ENCODE data around the gene GRAP. TPM values are rescaled to one million over a fixed set of nuclear protein-coding genes. Genes with fewer than 3 reads are reported as not detected.
"Not testable (repeated sequence)": the region's sequence is repeated elsewhere in the genome, so short reads cannot be mapped to it uniquely, and the experiment has no call there.

GRAP gene
- total and polyA plus RNA-seq, 2 donors (not counting 3 experiments of a cell fraction or from before 2014, with no cell fraction given), result 32.1 to 43.6 TPM

DNA sequence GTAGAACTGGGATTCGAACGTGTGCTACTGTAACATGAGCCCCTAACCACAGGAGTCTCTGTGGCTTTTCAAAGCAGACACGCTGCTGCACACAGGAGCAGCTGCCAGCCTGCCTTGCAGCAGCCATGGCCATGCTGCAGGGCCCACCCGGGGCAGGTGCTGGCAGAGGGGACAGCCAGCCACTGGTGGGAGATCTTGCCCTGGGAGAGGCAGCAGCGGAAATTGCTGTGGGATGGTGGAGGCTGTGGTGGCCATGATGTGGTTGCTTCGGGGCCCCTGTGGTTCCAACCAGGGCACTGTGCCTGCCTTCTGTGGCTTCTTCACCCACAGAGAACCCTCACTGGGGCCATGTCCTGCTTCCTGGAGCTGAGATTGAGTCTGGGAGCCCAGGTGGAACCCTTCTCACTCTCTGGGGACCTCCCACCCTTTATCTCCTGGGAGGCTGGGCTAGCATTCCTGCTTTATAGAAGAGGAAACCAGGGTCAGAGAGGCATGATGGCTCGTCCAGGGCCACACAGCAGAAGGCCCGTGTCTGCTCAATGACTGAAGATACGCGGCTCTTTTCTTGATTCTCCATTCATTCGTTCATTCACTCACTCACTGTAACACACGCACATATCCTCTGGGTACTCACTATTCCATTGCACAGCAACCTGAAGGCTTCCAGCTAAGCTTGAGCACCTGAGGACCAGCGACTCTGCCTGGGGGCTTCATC lies 43.5 kb upstream of the GRAP start:
- dilution Hi-C loops (cut with MboI; ENCODE audit: extremely low pct_ligation_motif_present, low sequenced_read_pairs); CTCF ChIA-PET; POLR2A ChIA-PET: not testable (repeated sequence)

GRCh38 chr17:19088804-19089685 lies 42.3 kb upstream of the GRAP start:
- BruUV-seq (replicated peaks); dilution Hi-C loops (cut with MboI; ENCODE audit: extremely low pct_ligation_motif_present, low sequenced_read_pairs); H3K9me3 ChIP-seq (replicated peaks; ENCODE audit: control insufficient read depth, insufficient read depth, low read length); H3K9me1 ChIP-seq (replicated peaks; ENCODE audit: control insufficient read depth, extremely low read depth, insufficient read depth, low read length); H3K9ac ChIP-seq (replicated peaks; ENCODE audit: extremely low read depth, insufficient read depth, low read length); H2AFZ ChIP-seq (ENCODE audit: low read depth, low read length); H3K27me3 ChIP-seq (ENCODE audit: control insufficient read depth in 2 of 2, insufficient read depth in 2 of 2, low read length in 2 of 2); POLR2A ChIA-PET; FAIRE-seq; H3K27ac ChIP-seq (ENCODE audit: insufficient read depth, low read depth, low read length); intact Hi-C loops (cut with micrococcal nuclease); DNase-seq (ENCODE audit: low read depth, low spot score); H3K4me1 ChIP-seq (ENCODE audit: control insufficient read depth, extremely low read depth, insufficient read depth, low read length); H3K4me2 ChIP-seq (ENCODE audit: insufficient read depth, low read length); H3K36me3 ChIP-seq (ENCODE audit: control insufficient read depth in 2 of 2, extremely low read depth in 1 of 2, insufficient read depth in 2 of 2, low read length in 2 of 2); CTCF ChIA-PET; H3K4me3 ChIP-seq (replicated peaks in 1 of 3; ENCODE audit: insufficient read depth in 1 of 3, low read depth in 1 of 3, low read length in 3 of 3); H4K20me1 ChIP-seq (replicated peaks; ENCODE audit: control insufficient read depth, extremely low read depth, insufficient read depth, low read length); H3K79me2 ChIP-seq (ENCODE audit: control insufficient read depth, insufficient read depth, low read length): not testable (repeated sequence)

More for the DNA sequence above, 43.5 kb upstream of the GRAP start:
- H3K9me1 ChIP-seq (replicated peaks; ENCODE audit: control insufficient read depth, extremely low read depth, insufficient read depth, low read length); FAIRE-seq; DNase-seq (ENCODE audit: low read depth, low spot score); H3K36me3 ChIP-seq (ENCODE audit: control insufficient read depth in 2 of 2, extremely low read depth in 1 of 2, insufficient read depth in 2 of 2, low read length in 2 of 2); H3K27ac ChIP-seq (ENCODE audit: insufficient read depth, low read depth, low read length); H2AFZ ChIP-seq (ENCODE audit: low read depth, low read length); H3K4me3 ChIP-seq (replicated peaks in 1 of 3; ENCODE audit: insufficient read depth in 1 of 3, low read depth in 1 of 3, low read length in 3 of 3); H3K4me2 ChIP-seq (ENCODE audit: insufficient read depth, low read length); H4K20me1 ChIP-seq (replicated peaks; ENCODE audit: control insufficient read depth, extremely low read depth, insufficient read depth, low read length); H3K4me1 ChIP-seq (ENCODE audit: control insufficient read depth, extremely low read depth, insufficient read depth, low read length); H3K9ac ChIP-seq (replicated peaks; ENCODE audit: extremely low read depth, insufficient read depth, low read length); H3K79me2 ChIP-seq (ENCODE audit: control insufficient read depth, insufficient read depth, low read length); intact Hi-C loops (cut with micrococcal nuclease); H3K9me3 ChIP-seq (replicated peaks; ENCODE audit: control insufficient read depth, insufficient read depth, low read length); H3K27me3 ChIP-seq (ENCODE audit: control insufficient read depth in 2 of 2, insufficient read depth in 2 of 2, low read length in 2 of 2); BruUV-seq (replicated peaks): not testable (repeated sequence)

DNA sequence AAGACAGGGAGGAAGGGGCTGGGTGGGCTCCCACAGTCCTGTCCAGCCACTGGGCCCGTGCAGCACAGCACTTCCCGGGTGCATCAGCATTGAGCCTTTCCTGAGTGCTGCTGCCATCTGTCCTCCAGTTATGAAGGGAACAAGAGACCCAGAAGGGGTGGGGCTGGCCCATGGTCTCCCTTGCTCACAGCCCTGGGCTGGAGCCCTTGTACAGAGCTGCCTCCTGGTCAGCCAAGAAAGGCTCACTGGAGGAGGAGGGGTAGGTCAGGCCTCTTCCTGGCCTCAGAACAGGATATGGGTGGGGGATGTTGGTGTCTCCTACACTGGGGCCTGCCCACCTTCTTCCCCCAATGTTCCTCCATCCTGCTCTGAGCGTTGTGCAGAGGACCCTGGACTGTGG lies 30.6 kb upstream of the GRAP start:
- H3K79me2 ChIP-seq (ENCODE audit: control insufficient read depth, insufficient read depth, low read length), result not testable (repeated sequence)

More for the DNA sequence above, 30.6 kb upstream of the GRAP start:
- H3K9ac ChIP-seq (replicated peaks; ENCODE audit: extremely low read depth, insufficient read depth, low read length); FAIRE-seq; H3K4me2 ChIP-seq (ENCODE audit: insufficient read depth, low read length); BruUV-seq (replicated peaks); H4K20me1 ChIP-seq (replicated peaks; ENCODE audit: control insufficient read depth, extremely low read depth, insufficient read depth, low read length); intact Hi-C loops (cut with micrococcal nuclease); H3K27me3 ChIP-seq (ENCODE audit: control insufficient read depth in 2 of 2, insufficient read depth in 2 of 2, low read length in 2 of 2); DNase-seq (ENCODE audit: low read depth, low spot score); CTCF ChIA-PET; H3K4me3 ChIP-seq (replicated peaks in 1 of 3; ENCODE audit: insufficient read depth in 1 of 3, low read depth in 1 of 3, low read length in 3 of 3); POLR2A ChIA-PET; H2AFZ ChIP-seq (ENCODE audit: low read depth, low read length); H3K36me3 ChIP-seq (ENCODE audit: control insufficient read depth in 2 of 2, extremely low read depth in 1 of 2, insufficient read depth in 2 of 2, low read length in 2 of 2); H3K4me1 ChIP-seq (ENCODE audit: control insufficient read depth, extremely low read depth, insufficient read depth, low read length); H3K27ac ChIP-seq (ENCODE audit: insufficient read depth, low read depth, low read length); H3K9me3 ChIP-seq (replicated peaks; ENCODE audit: control insufficient read depth, insufficient read depth, low read length); dilution Hi-C loops (cut with MboI; ENCODE audit: extremely low pct_ligation_motif_present, low sequenced_read_pairs); H3K9me1 ChIP-seq (replicated peaks; ENCODE audit: control insufficient read depth, extremely low read depth, insufficient read depth, low read length): not testable (repeated sequence)
